ENCODE measurements around the gene DMXL1.

GRCh38 chr5:119022773-119023172 lies 48.1 kb upstream of the DMXL1 start:
- TF ChIP-seq CTCF (IDR thresholded peaks at IDR 0.05; ENCODE audit: low read length) (no peak), EZH2 (optimal IDR thresholded peaks at IDR 0.05; ENCODE audit: low read depth, low read length) (no peak), EZH2phosphoT487 (IDR thresholded peaks at IDR 0.05; ENCODE audit: low read length) (no peak)
